Esophagus (tissue), 2 donors: ENCODE measurements around the gene COL18A1. TPM values are rescaled to one million over a fixed set of nuclear protein-coding genes. Genes with fewer than 3 reads are reported as not detected.
"Not testable (repeated sequence)": the region's sequence is repeated elsewhere in the genome, so short reads cannot be mapped to it uniquely, and the experiment has no call there.

Experiments
- H3K27ac ChIP-seq, 2 donors: one replicate each; pipeline ENCODE4 v1.5.1; 2013; ENCODE audit warnings: low read depth in 2 of 2, mild to moderate bottlenecking in 2 of 2, inconsistent platforms in 1 of 2, low read length in 1 of 2, moderate library complexity in 1 of 2
- H3K27me3 ChIP-seq, 2 donors: one replicate each; pipeline ENCODE4 v1.6.1; 2013; ENCODE audit warnings: low read length in 2 of 2, control low read depth in 1 of 2, mild to moderate bottlenecking in 1 of 2; ENCODE audit not compliant: insufficient read depth in 2 of 2, control insufficient read depth in 1 of 2
- H3K36me3 ChIP-seq, 2 donors: one replicate each; pipeline ENCODE4 v1.6.1; 2013; ENCODE audit warnings: low read length in 1 of 2; ENCODE audit not compliant: control insufficient read depth in 2 of 2, insufficient read depth in 2 of 2
- H3K4me1 ChIP-seq, 2 donors: one replicate each; pipeline ENCODE4 v1.6.1; 2013; ENCODE audit warnings: low read length in 1 of 2; ENCODE audit not compliant: control insufficient read depth in 2 of 2, insufficient read depth in 2 of 2
- H3K4me3 ChIP-seq, 2 donors: one replicate each; pipeline ENCODE4 v1.5.1; 2013; ENCODE audit warnings: low read length in 2 of 2, mild to moderate bottlenecking in 2 of 2, low read depth in 1 of 2, moderate library complexity in 1 of 2
- H3K9me3 ChIP-seq, 2 donors: one replicate each; pipeline ENCODE4 v1.6.1; 2013; ENCODE audit warnings: mild to moderate bottlenecking in 2 of 2, low read depth in 1 of 2, low read length in 1 of 2, moderate library complexity in 1 of 2; ENCODE audit not compliant: control insufficient read depth in 2 of 2, insufficient read depth in 1 of 2
- WGBS, 2 donors: extraction: QIAGEN DNeasy Blood & Tissue Kit; methylation state at CpG; one replicate each; pipeline ENCODE4 v1.1.7; 2013; 5-methylcytosine and 5-hydroxymethylcytosine counted together
- polyA plus RNA-seq, 2 donors: library from polyadenylated mRNA; stranded (reverse); fragments of 200-250 nt; gene quantifications; one replicate each; pipeline ENCODE4 v1.2.3, GENCODE V29; 2013
- donor health status: healthy with polysubstance abuse.
- donor health status: Bipolar disorder and iron deficiency.

Gene COL18A1
- polyA plus RNA-seq, 2 donors, result 29.7 to 29.9 TPM

DNA sequence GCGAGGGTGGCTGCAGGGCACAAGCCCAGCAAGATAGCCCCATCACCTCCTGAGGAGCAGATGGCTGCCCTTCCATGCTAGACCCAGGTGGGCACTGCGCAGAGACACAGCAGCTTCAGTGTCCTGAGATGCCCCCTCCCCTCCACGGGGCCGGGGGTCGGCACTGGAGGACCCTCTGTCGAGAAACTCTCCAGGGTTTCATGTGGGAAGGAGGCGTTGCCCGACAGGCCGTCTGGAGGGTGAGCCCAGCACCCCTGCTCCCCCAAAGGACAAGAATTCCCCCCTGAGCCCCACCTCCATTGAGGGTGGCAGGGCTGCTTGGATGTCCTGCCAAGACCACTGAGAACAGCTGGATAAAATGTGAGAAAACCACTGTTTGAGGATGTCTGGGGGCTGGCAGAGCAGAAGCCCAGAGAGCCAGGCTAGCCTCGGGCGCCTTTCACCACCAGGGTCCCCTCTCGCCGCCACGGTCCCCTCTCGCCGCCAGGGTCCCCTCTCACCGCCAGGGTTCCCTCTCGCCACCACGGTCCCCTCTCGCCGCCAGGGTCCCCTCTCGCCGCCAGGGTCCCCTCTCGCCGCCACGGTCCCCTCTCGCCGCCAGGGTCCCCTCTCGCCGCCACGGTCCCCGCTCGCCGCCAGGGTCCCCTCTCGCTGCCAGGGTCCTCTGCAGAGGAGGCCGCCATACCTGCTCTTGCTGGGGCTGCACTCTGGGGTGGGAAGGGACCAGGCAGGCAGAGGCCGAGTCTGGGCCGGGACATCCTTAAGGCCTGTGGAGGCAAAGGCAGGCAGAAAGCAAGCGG is 93.1 kb downstream of the COL18A1 start:
- H3K4me3 ChIP-seq, result no peak overlapping the region
- no peaks in the 10 kb centered on the region for H3K4me1 ChIP-seq
- no peak overlapping the region for H3K27ac ChIP-seq
- peaks cover 0 to 2% of the 10 kb centered on the region in 2 donors for H3K9me3 ChIP-seq
- H3K36me3 ChIP-seq, result peaks cover 0 to 10% of the 10 kb centered on the region in 2 donors
- H3K27me3 ChIP-seq, result no peaks in the 10 kb centered on the region
- WGBS, 2 donors, result 92 to 94% methylated on average over 30 to 39 of the region's 39 CpGs

DNA sequence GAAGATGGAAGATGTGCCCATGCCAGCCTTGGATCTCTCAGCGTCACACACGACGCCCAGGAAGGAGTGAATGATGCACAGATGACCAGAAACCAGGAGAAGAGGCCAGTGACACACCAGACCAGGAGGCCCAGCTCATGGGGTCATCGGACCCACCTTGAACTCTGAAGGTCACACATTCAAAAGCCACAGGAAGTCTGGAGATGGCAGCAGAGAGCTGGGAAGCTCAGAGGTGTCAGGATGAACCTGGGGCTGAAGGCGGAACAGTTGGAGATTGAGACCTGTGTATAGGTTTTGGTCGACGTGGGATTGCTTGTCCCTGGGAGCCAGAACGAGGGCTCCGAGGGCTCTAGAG is 93.7 kb downstream of the COL18A1 start:
- no peak overlapping the region for H3K27ac ChIP-seq
- no peaks in the 10 kb centered on the region for H3K4me1 ChIP-seq
- H3K27me3 ChIP-seq, result no peaks in the 10 kb centered on the region
- peaks cover 0 to 10% of the 10 kb centered on the region in 2 donors for H3K36me3 ChIP-seq
- WGBS, 2 donors, result 82 to 89% methylated on average over 9 of the region's 9 CpGs
- H3K4me3 ChIP-seq, result no peak overlapping the region
- peaks cover 0 to 2% of the 10 kb centered on the region in 2 donors for H3K9me3 ChIP-seq

DNA sequence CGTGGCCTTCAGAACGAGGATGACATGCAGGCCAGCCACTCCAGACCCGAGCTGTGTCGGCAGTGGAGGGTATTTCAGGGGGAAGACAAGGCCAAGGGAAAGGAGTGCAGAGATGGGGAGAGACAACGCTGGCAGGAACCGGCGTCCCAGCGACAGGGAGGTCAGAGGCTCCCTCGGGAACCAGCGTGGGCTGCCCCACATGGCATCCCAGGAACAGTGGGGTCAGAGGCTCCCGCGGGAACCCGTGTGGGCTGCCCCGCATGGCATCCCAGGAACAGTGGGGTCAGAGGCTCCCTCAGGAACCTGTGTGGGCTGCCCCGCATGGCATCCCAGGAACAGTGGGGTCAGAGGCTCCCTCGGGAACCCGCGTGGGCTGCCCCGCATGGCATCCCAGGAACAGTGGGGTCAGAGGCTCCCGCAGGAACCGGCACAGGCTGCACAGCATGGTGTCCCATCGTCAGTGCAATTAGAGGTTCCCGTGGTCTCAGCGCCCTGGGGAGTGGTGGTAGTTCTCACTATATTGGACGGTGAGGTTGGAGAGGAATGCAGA is 94.3 kb downstream of the COL18A1 start:
- no peak overlapping the region for H3K27ac ChIP-seq
- no peaks in the 10 kb centered on the region for H3K4me1 ChIP-seq
- WGBS, 2 donors, result 88 to 90% methylated on average over 25 of the region's 25 CpGs
- H3K27me3 ChIP-seq, result no peaks in the 10 kb centered on the region
- peaks cover 0 to 2% of the 10 kb centered on the region in 2 donors for H3K9me3 ChIP-seq
- H3K36me3 ChIP-seq, result peaks cover 0 to 10% of the 10 kb centered on the region in 2 donors
- H3K4me3 ChIP-seq, result no peak overlapping the region

DNA sequence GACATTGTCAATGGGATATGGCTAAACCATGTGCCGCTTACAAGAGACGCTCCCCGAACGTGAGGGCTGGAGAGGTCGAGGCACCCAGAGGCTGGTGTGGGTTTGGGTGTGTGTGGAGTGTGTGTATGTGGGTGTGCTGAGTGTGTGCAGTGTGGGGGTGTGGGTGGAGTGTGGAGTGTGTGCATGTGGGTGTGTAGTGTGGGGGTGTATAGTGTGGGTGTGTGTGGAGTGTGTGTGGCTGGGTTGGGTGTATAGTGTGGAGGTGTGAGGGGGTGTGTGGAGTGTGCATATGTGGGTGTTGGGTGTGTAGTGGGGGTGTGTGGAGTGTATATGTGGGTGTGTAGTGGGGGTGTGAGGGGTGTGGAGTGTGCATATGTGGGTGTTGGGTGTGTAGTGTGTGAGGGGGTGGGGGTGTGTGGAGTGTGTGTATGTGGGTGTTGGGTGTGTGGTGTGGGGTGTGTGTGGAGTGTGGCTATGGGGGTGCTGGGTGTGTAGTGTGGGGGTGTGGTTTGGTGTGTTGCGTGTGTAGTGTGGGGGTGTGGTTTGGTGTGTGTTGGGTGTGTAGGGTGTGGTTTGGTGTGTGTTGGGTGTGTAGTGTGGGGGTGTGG is 95.1 kb downstream of the COL18A1 start:
- no peak overlapping the region for H3K27ac ChIP-seq
- 84 to 86% methylated on average over 6 of the region's 6 CpGs for WGBS, 2 donors
- H3K4me3 ChIP-seq, result no peak overlapping the region
- H3K36me3 ChIP-seq, result peaks cover 0 to 10% of the 10 kb centered on the region in 2 donors
- H3K4me1 ChIP-seq, result no peaks in the 10 kb centered on the region
- H3K27me3 ChIP-seq, result no peaks in the 10 kb centered on the region
- H3K9me3 ChIP-seq, result peaks cover 0 to 2% of the 10 kb centered on the region in 2 donors

DNA sequence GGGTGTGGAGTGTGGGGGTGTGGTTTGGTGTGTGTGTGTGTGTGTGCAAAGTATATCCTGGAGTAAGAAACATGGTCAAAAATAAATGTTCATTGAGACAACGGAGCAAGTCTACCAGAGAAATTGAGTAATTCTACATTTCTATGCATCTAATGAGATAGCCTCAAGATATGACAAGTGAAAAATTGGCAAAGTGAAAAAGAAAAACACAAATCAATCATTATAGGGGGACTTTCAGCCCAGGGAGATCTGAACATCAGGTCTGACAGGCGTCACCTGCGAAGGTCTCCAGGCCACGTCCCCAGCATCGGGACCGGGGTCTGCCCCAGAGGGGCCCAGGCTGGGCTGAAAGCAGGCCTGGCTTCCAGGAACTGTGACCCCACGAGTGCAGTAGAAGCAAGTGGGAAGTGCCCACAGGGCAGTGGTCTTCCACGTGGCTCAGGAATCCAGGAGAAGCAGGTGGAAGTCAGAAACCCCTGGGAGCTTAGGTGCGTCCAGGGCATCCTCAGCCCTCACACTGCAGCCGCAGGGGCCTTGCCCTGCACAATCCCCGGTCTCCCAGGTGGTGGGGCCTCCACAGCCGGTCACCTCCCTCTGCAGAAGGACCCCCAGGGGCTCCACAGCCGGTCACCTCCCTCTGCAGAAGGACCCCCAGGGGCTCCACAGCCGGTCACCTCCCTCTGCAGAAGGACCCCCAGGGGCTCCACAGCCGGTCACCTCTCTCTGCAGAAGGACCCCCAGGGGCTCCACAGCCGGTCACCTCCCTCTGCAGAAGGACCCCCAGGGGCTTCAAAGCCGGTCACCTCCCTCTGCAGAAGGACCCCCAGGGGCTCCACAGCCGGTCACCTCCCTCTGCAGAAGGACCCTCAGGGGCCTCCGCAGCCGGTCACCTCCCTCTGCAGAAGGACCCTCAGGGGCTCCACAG is 96.4 kb downstream of the COL18A1 start:
- not testable (repeated sequence) for H3K4me1 ChIP-seq, H3K27ac ChIP-seq, H3K9me3 ChIP-seq, H3K4me3 ChIP-seq, H3K27me3 ChIP-seq
- peaks cover 0 to 10% of the 10 kb centered on the region in 2 donors for H3K36me3 ChIP-seq
- 76 to 82% methylated on average over 16 to 20 of the region's 20 CpGs for WGBS, 2 donors

DNA sequence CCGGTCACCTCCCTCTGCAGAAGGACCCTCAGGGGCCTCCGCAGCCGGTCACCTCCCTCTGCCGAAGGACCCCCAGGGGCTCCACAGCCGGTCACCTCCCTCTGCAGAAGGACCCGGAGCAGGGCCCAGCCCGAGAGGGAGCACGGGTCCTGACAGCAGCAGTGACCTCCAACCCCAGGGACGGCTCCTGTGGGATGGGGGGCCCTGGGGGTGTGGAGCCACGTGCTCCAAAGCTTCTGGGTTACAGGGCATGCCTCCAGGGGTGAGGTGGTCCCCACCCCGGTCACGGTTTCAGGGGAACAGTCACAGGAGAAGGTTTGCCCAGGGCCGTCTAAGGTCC is 97.0 kb downstream of the COL18A1 start:
- H3K9me3 ChIP-seq, result peaks cover 0 to 2% of the 10 kb centered on the region in 2 donors
- H3K36me3 ChIP-seq, result peaks cover 0 to 8% of the 10 kb centered on the region in 2 donors
- 83 to 90% methylated on average over 11 to 13 of the region's 13 CpGs for WGBS, 2 donors
- no peak overlapping the region for H3K4me3 ChIP-seq
- H3K4me1 ChIP-seq, result no peaks in the 10 kb centered on the region
- H3K27me3 ChIP-seq, result no peaks in the 10 kb centered on the region
- H3K27ac ChIP-seq, result no peak overlapping the region

DNA sequence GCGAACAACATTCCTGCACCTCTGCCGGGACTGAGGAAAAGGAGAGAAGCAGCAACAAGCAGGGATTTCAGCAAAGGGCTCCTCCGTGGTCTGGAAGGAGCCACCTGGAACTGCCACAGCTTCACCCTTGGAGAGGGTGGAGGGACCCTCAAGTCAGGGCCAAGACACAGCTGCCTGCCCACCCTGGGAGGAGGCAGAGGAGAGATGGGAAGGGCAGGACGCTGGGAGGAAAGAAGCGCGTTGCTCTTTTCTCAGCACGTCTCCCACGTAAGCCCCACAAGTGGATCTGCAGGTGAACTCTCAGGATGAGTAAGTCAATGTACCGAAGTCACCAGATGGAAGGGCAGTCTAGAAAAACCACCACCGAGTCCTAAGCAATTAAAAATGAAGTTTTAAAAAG is 97.6 kb downstream of the COL18A1 start:
- H3K27ac ChIP-seq, result no peak overlapping the region
- peaks cover 0 to 2% of the 10 kb centered on the region in 2 donors for H3K9me3 ChIP-seq
- peaks cover 0 to 4% of the 10 kb centered on the region in 2 donors for H3K36me3 ChIP-seq
- 76 to 91% methylated on average over 10 of the region's 10 CpGs for WGBS, 2 donors
- H3K27me3 ChIP-seq, result no peaks in the 10 kb centered on the region
- no peaks in the 10 kb centered on the region for H3K4me1 ChIP-seq
- H3K4me3 ChIP-seq, result no peak overlapping the region

DNA sequence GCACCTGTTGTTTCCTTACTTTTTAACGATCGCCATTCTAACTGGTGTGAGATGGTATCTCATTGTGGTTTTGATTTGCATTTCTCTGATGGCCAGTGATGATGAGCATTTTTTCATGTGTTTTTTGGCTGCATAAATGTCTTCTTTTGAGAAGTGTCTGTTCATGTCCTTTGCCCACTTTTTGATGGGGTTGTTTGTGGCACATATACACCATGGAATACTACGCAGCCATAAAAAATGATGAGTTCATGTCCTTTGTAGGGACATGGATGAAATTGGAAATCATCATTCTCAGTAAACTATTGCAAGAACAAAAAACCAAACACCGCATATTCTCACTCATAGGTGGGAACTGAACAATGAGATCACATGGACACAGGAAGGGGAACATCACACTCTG is 98.3 kb downstream of the COL18A1 start:
- not testable (repeated sequence) for H3K36me3 ChIP-seq, H3K4me1 ChIP-seq, H3K27ac ChIP-seq, H3K27me3 ChIP-seq, H3K9me3 ChIP-seq, H3K4me3 ChIP-seq
- WGBS, 2 donors, result 88 to 96% methylated on average over 3 of the region's 4 CpGs

DNA sequence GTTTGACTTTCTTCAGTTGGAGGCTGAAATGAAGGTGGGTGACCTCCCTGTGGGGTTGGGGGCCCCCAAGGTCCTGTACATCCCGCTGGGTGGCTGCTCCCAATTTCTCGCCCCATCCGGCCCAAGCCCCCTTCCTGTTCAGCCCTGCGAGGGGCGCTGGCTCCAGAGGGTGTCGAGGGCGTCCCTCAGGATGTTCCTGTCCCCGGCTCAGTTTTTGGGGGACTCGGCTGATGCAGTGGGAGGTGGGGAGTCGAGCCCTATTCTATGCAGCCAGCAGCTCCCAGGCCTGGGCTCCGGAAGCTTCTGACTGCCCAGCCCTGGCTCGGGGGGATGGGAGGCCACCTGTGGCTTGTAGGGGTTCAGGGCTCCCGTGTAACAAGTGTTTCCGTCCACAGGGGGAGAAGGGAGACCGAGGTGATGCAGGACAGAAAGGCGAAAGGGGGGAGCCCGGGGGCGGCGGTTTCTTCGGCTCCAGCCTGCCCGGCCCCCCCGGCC is 99.1 kb downstream of the COL18A1 start:
- H3K4me3 ChIP-seq, result no peak overlapping the region
- 89 to 91% methylated on average over 22 of the region's 22 CpGs for WGBS, 2 donors
- H3K27me3 ChIP-seq, result no peaks in the 10 kb centered on the region
- no peak overlapping the region for H3K27ac ChIP-seq
- no peaks in the 10 kb centered on the region for H3K4me1 ChIP-seq
- peaks cover 0 to 2% of the 10 kb centered on the region in 2 donors for H3K9me3 ChIP-seq
- H3K36me3 ChIP-seq, result no peaks in the 10 kb centered on the region
